ENCODE measurements around the gene PRDX5. TPM values are rescaled to one million over a fixed set of nuclear protein-coding genes. Genes with fewer than 3 reads are reported as not detected.

PRDX5 gene
- total RNA-seq, result 112 and 118 TPM in 2 replicates

DNA sequence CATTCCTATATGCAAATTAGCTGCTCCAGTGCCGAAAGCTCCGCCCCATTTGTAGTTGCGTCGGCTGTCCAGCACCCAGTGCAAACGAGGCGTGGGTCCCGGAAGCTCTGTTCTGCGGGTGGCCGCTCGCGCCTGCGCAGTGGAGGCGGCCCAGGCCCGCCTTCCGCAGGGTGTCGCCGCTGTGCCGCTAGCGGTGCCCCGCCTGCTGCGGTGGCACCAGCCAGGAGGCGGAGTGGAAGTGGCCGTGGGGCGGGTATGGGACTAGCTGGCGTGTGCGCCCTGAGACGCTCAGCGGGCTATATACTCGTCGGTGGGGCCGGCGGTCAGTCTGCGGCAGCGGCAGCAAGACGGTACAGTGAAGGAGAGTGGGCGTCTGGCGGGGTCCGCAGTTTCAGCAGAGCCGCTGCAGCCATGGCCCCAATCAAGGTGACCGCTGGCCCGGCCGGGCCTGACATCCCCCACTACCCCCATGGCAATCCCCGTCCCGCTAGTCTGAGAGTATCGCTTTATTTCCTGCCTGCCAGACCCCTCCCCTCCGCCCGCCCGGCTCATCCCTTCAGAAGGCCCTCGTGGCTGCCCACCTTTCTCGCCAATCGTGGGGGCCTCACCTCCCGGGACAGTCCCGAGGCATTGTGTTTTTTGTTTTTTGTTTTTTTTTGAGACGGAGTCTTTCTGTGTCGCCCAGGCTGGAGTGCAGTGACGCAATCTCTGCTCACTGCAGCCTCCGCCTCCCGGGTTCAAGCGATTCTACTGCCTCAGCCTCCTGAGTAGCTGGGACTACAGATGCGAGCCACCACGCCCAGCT lies at the start of gene PRDX5:
Gene PRDX5 (plus strand): TSS at position 161 of the 805 bp plus-strand sequence. CDS start 95 bp downstream, at position 256.
- Mint-ChIP-seq H3K4me3 (ENCODE audit: low read depth) (peak within 1 kb of the TSS; percentile 96), H3K4me1 (ENCODE audit: low read depth) (peaks cover 30% of the 10 kb centered on the region), H3K27me3 (ENCODE audit: low read depth) (no peaks in the 10 kb centered on the region), H3K9me3 (no peaks in the 10 kb centered on the region), H3K27ac (peak within 1 kb of the TSS; percentile 99), H3K36me3 (ENCODE audit: low read depth) (peaks cover 55% of the 10 kb centered on the region)
- intact Hi-C loops (cut with micrococcal nuclease), result loop anchor here (1.0 to 2.0 kb wide), 6 partner anchors 12 to 77 kb away; partner anchors contain the start of genes FKBP2 and GPR137
- peak; percentile 95 for DNase-seq (ENCODE audit: low spot score)

DNA sequence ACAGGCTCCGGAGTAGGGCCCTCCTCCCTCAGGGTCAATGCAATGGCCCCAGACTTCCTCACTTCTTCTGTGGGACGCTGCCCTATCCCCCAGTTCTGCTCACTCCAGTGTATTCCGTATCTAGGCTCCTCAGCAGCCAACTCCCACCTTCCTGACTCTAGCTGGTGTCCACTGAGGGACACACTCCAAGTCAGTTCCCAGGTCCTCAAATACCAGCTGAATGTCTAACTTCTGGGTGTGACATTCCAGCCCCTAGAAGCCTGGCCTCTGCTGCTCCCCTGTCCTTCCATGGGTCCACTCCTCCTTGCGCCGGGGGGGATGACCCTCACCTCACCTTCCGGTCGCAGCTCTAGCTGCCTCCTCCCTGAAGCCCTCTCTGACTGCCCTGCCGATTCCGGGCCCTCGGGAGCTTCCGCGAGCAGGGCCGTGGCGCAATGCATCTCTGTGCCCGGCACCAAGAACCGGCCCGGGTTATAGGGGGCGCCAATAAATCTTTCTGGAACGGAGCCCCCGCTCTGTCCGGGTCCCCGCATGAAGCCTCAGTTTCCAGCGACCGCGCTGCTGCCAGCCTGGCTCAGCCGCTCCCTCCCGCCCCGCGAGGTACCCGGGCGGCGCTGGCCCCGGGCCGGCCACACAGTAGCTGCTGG lies 48.9 kb upstream of the PRDX5 start:
- peak; percentile 54 for DNase-seq (ENCODE audit: low spot score)
- no peaks in the 10 kb centered on the region for H3K27me3 Mint-ChIP-seq (ENCODE audit: low read depth)
- H3K9me3 Mint-ChIP-seq, result no peaks in the 10 kb centered on the region
- H3K4me1 Mint-ChIP-seq (ENCODE audit: low read depth), result peaks cover 15% of the 10 kb centered on the region
- peak overlapping the region; percentile 84 for H3K27ac Mint-ChIP-seq
- peaks cover 11% of the 10 kb centered on the region for H3K36me3 Mint-ChIP-seq (ENCODE audit: low read depth)
- H3K4me3 Mint-ChIP-seq (ENCODE audit: low read depth), result peak overlapping the region; percentile 91
- intact Hi-C loops (cut with micrococcal nuclease), result loop anchor here (1.0 to 2.0 kb wide), 3 partner anchors 18 to 62 kb away; partner anchors contain the start of genes FERMT3, PLCB3 and TRMT112

DNA sequence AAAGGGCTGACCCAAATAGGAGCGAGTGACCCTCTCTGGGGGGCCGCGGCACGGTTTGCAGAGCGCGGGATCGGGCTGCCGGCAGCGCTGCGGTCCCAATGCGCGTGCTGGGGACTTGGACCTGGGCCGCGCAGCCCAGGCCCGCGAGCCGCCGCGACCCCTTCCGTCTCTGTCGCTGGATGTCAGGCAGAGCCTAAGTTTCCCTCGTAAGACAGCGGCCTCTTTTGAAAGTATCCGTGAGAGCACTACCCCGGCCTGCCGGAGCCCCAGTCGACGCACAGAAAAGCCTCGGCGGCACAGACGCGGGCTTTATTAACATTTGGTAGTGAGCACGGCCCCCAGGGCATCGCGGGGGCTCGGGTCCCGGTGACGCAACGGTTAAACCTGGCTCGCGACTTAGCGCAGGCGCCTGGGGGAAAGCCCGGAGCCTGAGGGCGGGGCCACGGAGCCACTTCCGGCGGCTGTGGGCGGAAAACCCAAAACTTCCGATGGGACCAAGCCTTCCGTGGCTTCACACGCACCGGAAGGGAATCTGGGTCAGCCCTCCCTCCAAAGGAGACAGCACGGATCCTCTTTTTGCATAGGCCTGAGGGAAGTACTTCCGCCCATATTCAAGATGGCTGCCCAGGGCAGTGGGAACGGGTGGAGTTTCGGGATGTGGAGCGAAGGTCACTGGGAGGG lies 48.2 kb upstream of the PRDX5 start:
- H3K4me3 Mint-ChIP-seq (ENCODE audit: low read depth), result peak overlapping the region; percentile 91

DNA sequence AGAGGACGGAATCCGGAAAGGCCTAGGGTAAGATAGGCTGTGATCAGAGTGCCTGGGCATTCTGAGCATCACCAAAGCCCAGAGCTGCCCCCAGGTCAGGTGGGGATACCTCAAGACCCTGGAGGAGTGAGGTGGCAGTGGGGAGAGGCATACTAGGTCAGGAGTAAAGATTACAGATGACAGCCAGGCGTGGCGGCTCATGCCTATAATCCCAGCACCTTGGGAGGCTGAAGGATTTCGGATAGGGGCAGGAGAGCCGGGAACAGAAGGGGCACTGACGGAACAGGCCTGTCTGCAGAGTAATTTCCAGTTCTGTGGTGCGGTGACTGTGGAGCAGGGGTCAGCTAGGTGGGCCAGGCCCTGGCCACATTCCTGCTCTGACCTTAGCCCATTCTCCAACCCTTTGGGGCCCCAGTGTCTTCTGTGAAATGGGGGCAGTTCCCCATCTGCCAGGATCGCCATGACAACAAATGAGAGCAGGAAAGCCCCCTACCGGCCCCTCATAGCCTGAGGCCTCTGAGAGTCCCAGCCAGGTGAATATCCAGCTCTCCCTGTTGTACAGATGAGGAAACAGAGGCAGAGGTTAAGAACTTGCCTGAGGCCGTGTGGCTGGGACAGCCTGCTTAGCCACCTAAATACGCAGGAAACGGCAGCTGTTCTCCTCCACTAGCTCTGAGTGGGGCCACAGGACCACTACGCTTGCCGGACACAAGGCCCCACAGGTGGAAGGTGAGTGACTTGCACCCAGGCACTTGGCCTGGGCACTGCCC lies 42.7 kb upstream of the PRDX5 start:
- Mint-ChIP-seq H3K27me3 (ENCODE audit: low read depth) (no peaks in the 10 kb centered on the region), H3K36me3 (ENCODE audit: low read depth) (peaks cover 15% of the 10 kb centered on the region), H3K9me3 (no peaks in the 10 kb centered on the region)

More for the DNA sequence above, 48.2 kb upstream of the PRDX5 start:
- Mint-ChIP-seq H3K36me3 (ENCODE audit: low read depth) (peaks cover 11% of the 10 kb centered on the region), H3K27ac (peak overlapping the region; percentile 84), H3K4me1 (ENCODE audit: low read depth) (peaks cover 15% of the 10 kb centered on the region), H3K9me3 (no peaks in the 10 kb centered on the region), H3K27me3 (ENCODE audit: low read depth) (no peaks in the 10 kb centered on the region)
- intact Hi-C loops (cut with micrococcal nuclease), result loop anchor here (1.0 to 2.0 kb wide), 7 partner anchors 16 to 83 kb away; partner anchors contain the start of genes FERMT3, FKBP2, GPR137 and PLCB3
- DNase-seq (ENCODE audit: low spot score), result peak; percentile 97

DNA sequence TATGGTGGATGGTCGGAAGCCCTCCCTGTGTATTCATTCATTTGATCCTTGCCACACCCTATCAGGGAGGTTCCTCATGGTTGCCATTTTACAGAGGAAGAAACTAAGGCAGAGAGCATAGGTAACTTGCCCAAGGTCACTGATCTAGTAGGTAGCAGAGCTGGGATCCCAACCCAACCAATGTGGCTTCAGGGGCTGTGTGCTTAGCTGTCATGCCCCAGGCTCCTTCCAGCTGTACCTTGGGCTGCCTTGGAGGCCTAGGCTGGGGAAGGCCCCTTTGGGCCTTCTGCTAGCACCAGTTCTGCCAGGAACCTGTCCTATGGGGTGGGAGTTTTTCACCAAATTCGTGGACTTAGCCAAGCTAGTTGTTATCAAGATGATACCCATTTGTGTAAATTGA lies 42.1 kb upstream of the PRDX5 start:
- no peak overlapping the region for H3K27ac Mint-ChIP-seq
- H3K36me3 Mint-ChIP-seq (ENCODE audit: low read depth), result peaks cover 15% of the 10 kb centered on the region
- no peak overlapping the region for H3K4me3 Mint-ChIP-seq (ENCODE audit: low read depth)
- DNase-seq (ENCODE audit: low spot score), result no peak
- intact Hi-C loops (cut with micrococcal nuclease), result no loop called here
- H3K9me3 Mint-ChIP-seq, result no peaks in the 10 kb centered on the region
- H3K4me1 Mint-ChIP-seq (ENCODE audit: low read depth), result peaks cover 6% of the 10 kb centered on the region
- H3K27me3 Mint-ChIP-seq (ENCODE audit: low read depth), result no peaks in the 10 kb centered on the region

More for the DNA sequence above, 42.7 kb upstream of the PRDX5 start:
- H3K4me3 Mint-ChIP-seq (ENCODE audit: low read depth), result no peak overlapping the region
- H3K4me1 Mint-ChIP-seq (ENCODE audit: low read depth), result peaks cover 6% of the 10 kb centered on the region
- intact Hi-C loops (cut with micrococcal nuclease), result no loop called here
- H3K27ac Mint-ChIP-seq, result no peak overlapping the region
- no peak for DNase-seq (ENCODE audit: low spot score)

DNA sequence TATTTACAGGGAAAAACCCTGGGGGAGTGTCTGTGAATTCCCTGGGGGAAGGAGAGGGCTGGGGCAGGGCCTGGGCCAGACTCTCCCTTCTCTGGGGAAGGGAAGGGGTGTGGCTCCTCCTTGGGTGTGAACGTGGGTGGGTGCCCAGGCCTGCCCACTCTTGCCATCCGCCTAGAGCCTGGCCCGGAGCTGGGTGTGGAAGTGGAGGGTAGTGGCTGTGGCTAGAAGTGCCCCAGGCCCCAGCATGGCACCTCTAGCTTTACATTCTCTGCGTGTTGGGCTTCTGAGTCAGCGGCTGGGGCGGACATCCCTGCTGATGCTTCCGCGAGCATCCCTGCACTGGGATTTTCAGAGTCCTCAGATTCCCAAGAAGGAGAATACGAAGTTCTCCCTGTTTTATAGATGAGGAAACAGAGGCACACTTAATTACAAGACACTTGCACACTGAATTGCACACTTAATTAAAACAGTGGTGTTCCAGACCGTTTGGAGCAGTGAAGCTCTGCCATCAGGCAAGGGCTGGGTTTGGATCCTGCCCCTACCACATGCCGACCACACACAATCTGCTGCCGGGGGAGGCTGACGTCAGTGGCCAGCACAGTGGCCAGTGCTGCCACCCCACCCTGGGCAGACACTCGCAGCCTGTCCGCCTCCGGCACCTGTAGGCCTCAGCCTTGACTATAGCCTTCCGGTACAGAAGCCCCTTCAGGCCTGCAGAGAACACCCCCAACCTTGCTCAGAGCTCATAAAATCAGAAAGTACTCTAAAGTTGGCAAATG lies 41.1 kb upstream of the PRDX5 start:
- Mint-ChIP-seq H3K9me3 (no peaks in the 10 kb centered on the region), H3K36me3 (ENCODE audit: low read depth) (peaks cover 23% of the 10 kb centered on the region), H3K4me1 (ENCODE audit: low read depth) (peaks cover 5% of the 10 kb centered on the region), H3K27me3 (ENCODE audit: low read depth) (no peaks in the 10 kb centered on the region), H3K27ac (no peak overlapping the region), H3K4me3 (ENCODE audit: low read depth) (no peak overlapping the region)
- intact Hi-C loops (cut with micrococcal nuclease), result no loop called here
- DNase-seq (ENCODE audit: low spot score), result no peak

DNA sequence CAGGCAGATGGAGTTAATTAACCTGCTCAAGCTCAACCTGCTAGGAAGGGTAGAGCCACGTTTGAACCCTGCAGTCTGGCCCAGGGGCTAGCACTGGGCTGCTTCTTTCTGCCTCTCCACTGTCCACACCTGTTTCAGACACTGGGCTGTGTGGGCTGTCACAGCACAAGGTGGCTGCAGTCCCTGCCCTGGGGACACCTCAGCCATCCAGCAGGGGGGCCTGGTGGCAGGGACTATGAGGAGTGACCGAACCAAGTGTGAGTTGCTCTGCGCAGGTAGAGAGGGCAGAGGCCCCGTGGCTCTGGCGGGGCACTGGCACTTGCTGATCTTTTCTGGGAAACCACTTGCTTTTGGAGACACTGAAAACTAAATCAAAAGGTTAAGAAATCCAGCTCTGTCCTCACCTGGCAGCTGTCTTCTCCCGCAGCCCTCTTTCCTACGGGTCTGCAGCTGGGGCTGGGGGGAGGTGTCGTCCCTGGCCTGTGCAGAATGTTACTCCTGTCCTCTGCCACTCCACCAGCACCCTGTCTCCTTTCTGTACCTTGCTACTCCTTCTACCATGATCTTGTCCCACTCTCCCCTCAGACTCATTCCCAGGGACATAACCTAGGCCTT lies 39.2 kb upstream of the PRDX5 start:
- no peak overlapping the region for H3K4me3 Mint-ChIP-seq (ENCODE audit: low read depth)
- DNase-seq (ENCODE audit: low spot score), result no peak
- H3K27me3 Mint-ChIP-seq (ENCODE audit: low read depth), result no peaks in the 10 kb centered on the region
- peaks cover 4% of the 10 kb centered on the region for H3K4me1 Mint-ChIP-seq (ENCODE audit: low read depth)
- H3K27ac Mint-ChIP-seq, result no peak overlapping the region
- peaks cover 20% of the 10 kb centered on the region for H3K36me3 Mint-ChIP-seq (ENCODE audit: low read depth)
- no peaks in the 10 kb centered on the region for H3K9me3 Mint-ChIP-seq
- intact Hi-C loops (cut with micrococcal nuclease), result no loop called here

DNA sequence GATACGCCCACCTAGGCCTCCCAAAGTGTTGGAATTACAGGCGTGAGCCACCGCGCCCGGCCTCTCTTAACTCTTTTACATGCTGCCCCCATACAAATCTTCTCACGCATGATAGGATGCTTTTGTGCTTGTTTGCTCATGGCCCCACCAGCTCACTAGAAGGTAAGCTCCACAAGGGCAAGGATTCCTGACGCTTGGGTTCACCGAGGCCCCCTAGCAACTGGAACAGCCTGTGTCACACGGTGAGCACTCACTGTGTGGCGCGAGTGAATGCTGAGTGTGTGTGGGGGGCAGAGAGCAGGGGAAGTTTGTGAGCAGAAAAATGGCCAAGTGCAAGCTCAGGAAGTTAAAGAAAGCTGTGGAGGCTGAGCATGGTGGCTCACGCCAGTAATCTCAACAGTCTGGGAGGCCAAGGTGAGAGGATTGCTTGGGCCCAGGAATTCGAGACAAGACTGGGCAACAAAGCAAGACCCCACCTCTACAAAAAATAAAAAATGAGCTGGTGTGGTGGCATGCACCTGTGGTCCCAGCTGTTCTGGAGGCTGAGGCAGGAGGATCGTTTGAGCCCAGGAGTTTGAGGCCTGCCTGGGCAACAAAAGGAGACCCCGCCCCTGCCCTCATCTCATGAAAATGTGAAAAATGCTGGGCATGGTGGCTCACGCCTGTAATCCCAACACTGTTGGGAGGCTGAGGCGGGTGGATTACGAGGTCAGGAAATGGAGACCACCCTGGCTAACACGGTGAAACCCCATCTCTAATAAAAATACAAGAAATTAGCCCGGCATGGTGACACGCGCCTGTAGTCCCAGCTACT lies 35.8 kb upstream of the PRDX5 start:
- intact Hi-C loops (cut with micrococcal nuclease), result no loop called here
- H3K27ac Mint-ChIP-seq, result no peak overlapping the region

DNA sequence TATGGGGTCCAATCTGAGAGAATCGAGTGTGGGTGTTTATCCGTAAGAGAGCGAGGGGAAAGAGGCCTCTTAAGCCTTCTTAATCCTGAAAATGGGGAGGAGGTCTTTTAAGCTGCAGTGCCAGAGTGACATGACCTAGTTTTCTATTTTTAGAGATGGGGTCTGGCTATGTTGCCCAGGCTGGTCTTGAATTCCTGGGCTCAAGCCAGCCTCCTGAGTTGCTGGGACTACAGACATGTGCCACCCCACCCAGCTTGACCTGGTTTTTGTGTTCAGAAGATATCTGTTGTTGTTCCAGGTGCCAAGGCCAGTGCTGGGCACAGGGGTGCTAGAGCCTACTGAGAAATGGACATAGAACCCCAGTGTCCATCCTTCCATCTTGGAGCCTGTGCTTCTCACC lies 34.8 kb upstream of the PRDX5 start:
- peak overlapping the region; percentile 45 for H3K4me3 Mint-ChIP-seq (ENCODE audit: low read depth)
- no peak for DNase-seq (ENCODE audit: low spot score)
- H3K27me3 Mint-ChIP-seq (ENCODE audit: low read depth), result no peaks in the 10 kb centered on the region
- intact Hi-C loops (cut with micrococcal nuclease), result no loop called here
- H3K36me3 Mint-ChIP-seq (ENCODE audit: low read depth), result peaks cover 16% of the 10 kb centered on the region
- H3K4me1 Mint-ChIP-seq (ENCODE audit: low read depth), result peaks cover 9% of the 10 kb centered on the region
- no peak overlapping the region for H3K27ac Mint-ChIP-seq
- no peaks in the 10 kb centered on the region for H3K9me3 Mint-ChIP-seq

More for the DNA sequence above, 35.8 kb upstream of the PRDX5 start:
- Mint-ChIP-seq H3K27me3 (ENCODE audit: low read depth) (no peaks in the 10 kb centered on the region), H3K4me3 (ENCODE audit: low read depth) (no peak overlapping the region), H3K4me1 (ENCODE audit: low read depth) (peaks cover 9% of the 10 kb centered on the region), H3K36me3 (ENCODE audit: low read depth) (peaks cover 16% of the 10 kb centered on the region), H3K9me3 (no peaks in the 10 kb centered on the region)
- no peak for DNase-seq (ENCODE audit: low spot score)

DNA sequence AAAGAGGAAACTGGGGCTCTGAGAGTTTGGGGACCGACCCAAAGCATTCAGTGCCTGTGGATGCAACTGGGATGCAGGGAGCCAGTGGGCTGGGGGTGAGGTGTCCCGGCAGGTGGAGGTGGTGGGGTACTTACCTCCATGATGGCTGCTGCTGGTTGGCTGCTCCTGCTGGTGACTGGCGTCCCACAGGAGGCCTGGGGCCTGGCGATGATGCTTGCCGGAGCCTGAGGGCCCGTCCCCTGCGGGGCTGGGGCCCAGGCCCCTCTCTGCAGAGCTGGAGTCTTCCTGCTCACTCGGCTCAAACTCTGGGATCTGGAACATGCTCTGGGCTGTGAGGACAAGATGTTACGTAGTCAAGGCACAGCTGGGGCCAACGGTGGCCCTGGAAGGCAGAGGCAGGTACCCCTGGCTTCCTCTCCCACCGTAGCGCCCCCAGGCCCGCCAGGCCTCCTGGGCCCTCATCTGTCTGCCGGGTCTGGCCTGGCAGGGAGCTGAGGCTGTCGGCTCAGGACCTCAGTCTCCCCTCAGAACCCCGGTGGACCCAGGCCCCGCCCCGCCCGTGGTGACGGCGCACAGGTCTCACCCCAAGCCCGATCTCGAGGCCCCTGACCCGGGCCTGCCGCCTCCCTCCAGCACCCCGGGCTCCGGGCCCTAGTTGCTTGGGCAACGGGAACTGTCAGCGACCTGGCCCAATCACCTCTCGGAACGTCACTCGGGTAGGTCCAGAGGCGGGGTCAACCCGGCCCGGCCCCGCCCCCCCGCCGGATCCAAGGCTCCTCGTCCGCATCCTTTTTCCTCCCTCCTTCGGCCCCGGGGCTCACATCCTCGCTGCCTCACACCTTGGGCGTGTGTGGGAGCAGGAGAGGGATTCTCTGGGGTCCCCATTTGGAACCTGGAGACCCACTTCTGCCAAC lies 33.6 kb upstream of the PRDX5 start, which contains the start of gene BAD:
Gene BAD (minus strand): TSS at position 618 of the 914 bp plus-strand sequence. CDS start 297 bp downstream, at position 321.
- peaks cover 9% of the 10 kb centered on the region for H3K4me1 Mint-ChIP-seq (ENCODE audit: low read depth)
- H3K9me3 Mint-ChIP-seq, result no peaks in the 10 kb centered on the region
- intact Hi-C loops (cut with micrococcal nuclease), result loop anchor here (2.0 kb wide), 2 partner anchors 20 to 44 kb away; partner anchors contain the start of genes ESRRA and FKBP2
- H3K36me3 Mint-ChIP-seq (ENCODE audit: low read depth), result peaks cover 8% of the 10 kb centered on the region
- H3K27me3 Mint-ChIP-seq (ENCODE audit: low read depth), result no peaks in the 10 kb centered on the region
- peak; percentile 88 for DNase-seq (ENCODE audit: low spot score)
- H3K27ac Mint-ChIP-seq, result peak within 1 kb of the TSS; percentile 93
- H3K4me3 Mint-ChIP-seq (ENCODE audit: low read depth), result peak within 1 kb of the TSS; percentile 85

Measured in activated T-helper 2 cell treated with anti-CD3 and anti-CD28 coated beads, Interferon-gamma antibody, Interleukin-2, Interleukin-4, amounts not matched to agents 10 μg/mL and 5 μg/mL and 100 μg/mL, durations not matched to agents 14 hours and 24 hours and 36 hours (primary cell).